Stimulated activated effector memory CD8-positive, alpha-beta T cell treated with anti-CD3 and anti-CD28 coated beads, Interleukin-12 subunit alpha, Interleukin-12 subunit beta, amount 100 ng/mL, for 72 hours (primary cell): Measurements from ENCODE around the gene PPAT.
A peak's percentile ranks its signal among the peaks of the same experiment; 100 is the strongest.
"Not testable (repeated sequence)": the region's sequence is repeated elsewhere in the genome, so short reads cannot be mapped to it uniquely, and the experiment has no call there.

Source experiments
- ATAC-seq: fragments of 150-1000 bp; cut with Tn5 transposase; 2 replicates; pipeline ENCODE4 v1.10.0; 2021
- DNase-seq, 2 donors: peaks; one replicate each; pipeline ENCODE4 v3.0.0; 2021 to 2022; ENCODE audit warnings: low spot score in 2 of 2
- H3K27ac Mint-ChIP-seq: one replicate; pipeline ENCODE4 v1.8.0; 2022; ENCODE audit warnings: mild to moderate bottlenecking, mixed read lengths
- H3K36me3 Mint-ChIP-seq: one replicate; pipeline ENCODE4 v1.8.0; 2022; ENCODE audit warnings: mild to moderate bottlenecking, mixed read lengths
- H3K4me1 Mint-ChIP-seq: one replicate; pipeline ENCODE4 v1.8.0; 2022; ENCODE audit warnings: mixed read lengths
- H3K4me3 Mint-ChIP-seq: one replicate; pipeline ENCODE4 v1.8.0; 2022; ENCODE audit warnings: mild to moderate bottlenecking, mixed read lengths
- H3K9me3 Mint-ChIP-seq: one replicate; pipeline ENCODE4 v1.8.0; 2022; ENCODE audit warnings: mixed read lengths

The PPAT gene

DNA sequence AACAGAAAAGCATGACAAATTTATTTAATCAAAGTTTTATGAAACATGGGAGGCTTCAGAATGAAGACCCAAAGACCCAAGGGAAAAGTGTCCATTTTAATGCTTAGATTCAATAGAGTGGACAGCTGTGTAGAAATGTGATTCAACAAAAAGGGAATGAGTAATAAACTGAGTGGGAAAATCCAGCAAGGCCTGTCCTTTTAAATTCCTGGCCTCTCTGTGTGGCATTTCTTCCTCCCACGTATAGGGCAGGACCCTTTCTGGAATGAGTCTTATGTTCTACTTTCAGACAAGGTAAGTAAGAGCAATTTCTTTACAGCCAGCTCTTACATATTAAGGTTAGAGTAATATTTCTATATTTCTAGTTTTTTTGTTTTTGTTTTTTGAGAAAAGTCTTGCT, 62.6 kb downstream of the PPAT start:
- no peak for ATAC-seq
- H3K9me3 Mint-ChIP-seq: no peaks in the 10 kb centered on the region
- DNase-seq: no peak
- H3K4me3 Mint-ChIP-seq: no peak overlapping the region
- H3K27ac Mint-ChIP-seq: no peak overlapping the region
- peaks cover 33% of the 10 kb centered on the region for H3K36me3 Mint-ChIP-seq
- H3K4me1 Mint-ChIP-seq: peaks cover 4% of the 10 kb centered on the region

DNA sequence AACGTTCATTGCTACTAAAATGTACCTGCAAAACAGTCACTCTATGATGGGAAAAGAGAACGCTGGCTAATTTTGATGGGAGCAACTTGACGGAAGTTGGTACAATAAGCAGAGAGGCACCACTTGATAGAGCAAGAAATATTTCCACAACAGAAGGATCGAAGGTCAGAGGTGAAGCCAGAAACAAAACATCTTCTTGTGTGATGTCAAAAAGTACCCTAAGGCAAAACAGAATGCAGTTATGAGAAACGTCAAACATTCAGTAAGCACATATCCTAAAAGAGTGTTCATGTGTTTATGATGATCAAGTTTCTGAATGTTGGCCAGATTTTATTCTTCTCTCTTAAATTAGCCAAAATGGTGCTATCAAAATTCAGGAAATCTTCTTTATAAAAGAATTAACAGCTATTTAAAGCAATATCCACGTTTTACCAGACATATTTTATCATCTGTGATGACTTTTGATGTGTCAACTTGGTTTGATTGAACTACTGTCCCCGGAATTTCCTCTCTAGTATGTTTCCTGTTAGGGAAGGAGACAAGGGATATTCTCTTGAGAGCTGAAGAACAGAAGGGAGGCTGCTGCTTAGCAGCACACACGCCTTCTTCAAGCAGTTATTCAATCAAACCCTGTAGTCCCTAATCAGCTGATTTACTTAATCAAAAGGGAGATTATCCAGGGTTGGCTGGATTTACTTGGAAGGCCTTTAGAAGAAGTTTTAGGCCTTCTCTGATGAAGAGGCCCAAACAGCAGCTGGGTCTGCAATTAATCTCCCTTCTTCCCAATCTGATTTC, 63.8 kb downstream of the PPAT start:
- no peak for DNase-seq
- no peaks in the 10 kb centered on the region for H3K9me3 Mint-ChIP-seq

DNA sequence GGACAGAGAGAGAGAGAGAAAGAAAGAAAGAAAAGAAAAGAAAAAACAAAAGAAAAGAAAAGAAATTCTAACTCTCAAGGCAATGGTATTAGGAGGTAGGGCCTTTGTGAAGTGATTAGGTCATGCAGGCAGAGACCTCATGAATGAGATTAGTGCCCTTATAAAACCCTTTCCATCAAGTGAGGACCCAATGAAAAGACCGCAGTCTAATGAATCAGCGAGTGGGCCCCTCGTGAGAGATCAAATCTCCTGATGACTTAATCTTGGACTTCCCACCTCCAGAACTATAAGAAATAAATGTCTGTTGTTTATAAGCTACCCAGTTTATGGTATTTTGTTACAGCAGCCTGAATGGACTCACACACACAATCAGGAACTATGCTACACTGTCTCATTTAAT, 65.0 kb downstream of the PPAT start:
- no peak for DNase-seq
- ATAC-seq: no peak
- H3K4me3 Mint-ChIP-seq: no peak overlapping the region
- peaks cover 25% of the 10 kb centered on the region for H3K36me3 Mint-ChIP-seq
- no peaks in the 10 kb centered on the region for H3K4me1 Mint-ChIP-seq
- no peak overlapping the region for H3K27ac Mint-ChIP-seq
- H3K9me3 Mint-ChIP-seq: no peaks in the 10 kb centered on the region

More for the DNA sequence above, 63.8 kb downstream of the PPAT start:
- H3K27ac Mint-ChIP-seq: peak overlapping the region; percentile 4
- H3K4me1 Mint-ChIP-seq: peaks cover 4% of the 10 kb centered on the region
- peaks cover 25% of the 10 kb centered on the region for H3K36me3 Mint-ChIP-seq
- H3K4me3 Mint-ChIP-seq: no peak overlapping the region
- no peak for ATAC-seq

DNA sequence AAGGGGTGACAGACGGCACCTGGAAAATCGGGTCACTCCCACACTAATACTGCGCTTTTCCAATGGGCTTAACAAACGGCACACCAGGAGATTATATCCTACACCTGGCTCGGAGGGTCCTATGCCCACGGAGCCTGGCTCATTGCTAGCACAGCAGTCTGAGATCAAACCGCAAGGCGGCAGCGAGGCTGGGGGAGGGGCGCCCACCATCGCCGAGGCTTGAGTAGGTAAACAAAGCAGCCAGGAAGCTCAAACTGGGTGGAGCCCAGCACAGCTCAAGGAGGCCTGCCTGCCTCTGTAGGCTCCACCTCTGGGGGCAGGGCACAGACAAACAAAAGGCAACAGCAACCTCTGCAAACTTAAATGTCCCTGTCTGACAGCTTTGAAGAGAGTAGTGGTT, 72.4 kb downstream of the PPAT start:
- not testable (repeated sequence) for H3K4me1 Mint-ChIP-seq
- H3K36me3 Mint-ChIP-seq: peaks cover 11% of the 10 kb centered on the region

DNA sequence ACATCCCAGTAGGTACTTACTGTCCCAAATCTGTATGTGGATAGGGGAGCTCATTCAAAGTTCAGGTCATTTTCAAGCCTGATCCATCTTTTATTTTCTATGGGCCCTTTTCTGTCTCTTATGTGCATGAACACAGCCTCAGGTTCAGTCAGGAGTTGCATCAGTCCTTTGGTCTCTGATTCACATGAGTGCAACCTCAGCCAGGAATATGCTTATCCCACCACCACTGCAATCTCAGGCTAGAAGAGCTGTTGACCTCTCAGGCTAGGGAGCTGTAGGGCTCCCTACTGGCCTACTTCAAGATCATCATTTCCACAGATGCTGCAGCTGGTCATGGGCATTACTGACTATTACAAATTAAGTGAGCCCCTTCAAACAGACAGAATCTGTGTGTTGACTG, 75.3 kb downstream of the PPAT start:
- H3K27ac Mint-ChIP-seq: no peak overlapping the region

More for the DNA sequence above, 72.4 kb downstream of the PPAT start:
- H3K27ac Mint-ChIP-seq, H3K9me3 Mint-ChIP-seq, DNase-seq, H3K4me3 Mint-ChIP-seq, ATAC-seq: not testable (repeated sequence)

DNA sequence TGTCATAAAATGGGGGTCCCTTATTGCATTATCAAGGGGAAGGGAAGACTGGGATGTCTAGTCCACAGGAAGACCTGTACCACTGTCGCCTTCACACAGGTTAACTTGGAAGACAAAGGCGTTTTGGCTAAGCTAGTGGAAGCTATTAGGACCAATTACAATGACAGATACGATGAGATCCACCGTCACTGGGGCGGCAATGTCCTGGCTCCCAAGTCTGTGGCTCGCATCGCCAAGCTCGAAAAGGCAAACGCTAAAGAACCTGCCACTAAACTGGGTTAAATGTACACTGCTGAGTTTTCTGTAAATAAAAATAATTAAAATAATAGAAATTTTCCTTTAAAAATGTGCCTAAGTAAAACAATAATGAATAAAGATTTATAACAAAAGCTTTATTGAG, 78.8 kb downstream of the PPAT start:
- Mint-ChIP-seq H3K9me3 (no peaks in the 10 kb centered on the region), H3K36me3 (peaks cover 23% of the 10 kb centered on the region), H3K27ac (no peak overlapping the region), H3K4me1 (no peaks in the 10 kb centered on the region), H3K4me3 (no peak overlapping the region)
- no peak for ATAC-seq
- DNase-seq: no peak

More for the DNA sequence above, 75.3 kb downstream of the PPAT start:
- Mint-ChIP-seq H3K9me3 (no peaks in the 10 kb centered on the region), H3K36me3 (peaks cover 17% of the 10 kb centered on the region), H3K4me1 (no peaks in the 10 kb centered on the region), H3K4me3 (no peak overlapping the region)
- ATAC-seq (no peak), DNase-seq (no peak)

DNA sequence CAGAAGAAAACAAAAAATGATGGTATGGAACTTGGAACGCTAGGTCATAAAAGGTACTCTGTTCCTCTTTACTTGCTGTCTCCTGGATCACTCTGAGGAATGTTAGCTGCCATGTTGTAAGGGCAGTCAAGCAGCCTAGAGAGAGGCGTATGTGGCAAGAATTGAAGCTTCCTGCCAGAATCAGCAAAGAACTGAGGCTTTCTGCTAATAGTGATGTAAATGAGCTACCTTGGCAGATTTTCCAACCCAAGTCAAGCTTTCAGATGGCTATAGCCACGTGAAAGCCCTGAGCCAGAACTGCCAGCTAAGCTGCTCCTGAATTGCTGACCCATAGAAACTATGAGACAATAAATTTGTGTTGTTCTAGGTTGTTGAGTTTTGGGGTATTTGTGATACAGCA, 86.8 kb downstream of the PPAT start:
- H3K4me3 Mint-ChIP-seq: no peak overlapping the region
- ATAC-seq (no peak), DNase-seq (no peak)
- H3K9me3 Mint-ChIP-seq: no peaks in the 10 kb centered on the region
- peaks cover 6% of the 10 kb centered on the region for H3K36me3 Mint-ChIP-seq
- H3K27ac Mint-ChIP-seq: no peak overlapping the region
- H3K4me1 Mint-ChIP-seq: no peaks in the 10 kb centered on the region

DNA sequence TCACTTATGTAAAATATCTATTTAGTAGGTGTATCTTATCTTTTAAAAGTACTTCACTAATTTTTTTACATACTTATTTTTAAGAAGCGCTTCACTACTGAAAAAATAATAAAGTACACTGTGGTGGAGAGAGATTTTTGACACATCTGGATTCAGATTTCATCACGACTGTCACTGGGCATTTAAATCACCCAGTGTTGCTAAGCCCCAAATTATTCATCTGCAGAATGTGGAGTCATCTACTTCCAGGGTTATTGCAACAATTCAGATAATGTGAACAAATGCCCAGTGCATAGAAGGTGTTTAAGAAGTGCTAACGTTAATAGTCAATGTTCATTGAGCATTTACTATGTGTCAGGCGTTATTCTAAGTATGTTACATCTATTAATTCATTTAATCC, 90.0 kb downstream of the PPAT start:
- H3K36me3 Mint-ChIP-seq: no peaks in the 10 kb centered on the region
- no peaks in the 10 kb centered on the region for H3K9me3 Mint-ChIP-seq
- ATAC-seq (no peak), DNase-seq (no peak)
- H3K4me3 Mint-ChIP-seq: no peak overlapping the region
- no peaks in the 10 kb centered on the region for H3K4me1 Mint-ChIP-seq
- H3K27ac Mint-ChIP-seq: no peak overlapping the region
